Suppressor macrophage treated with lipopolysaccharide for 1 hour (primary cell): ENCODE results near the gene PLXNA2.

Experiments used
- DNase-seq, 3 donors: peaks; one replicate each; pipeline ENCODE4 v3.0.0-alpha.2; 2020 to 2022

Gene PLXNA2

GRCh38 chr1:208175508-208175895 lies 68.7 kb downstream of the PLXNA2 start:
- DNase-seq, result no peak

GRCh38 chr1:208174731-208175507 lies 69.3 kb downstream of the PLXNA2 start:
- DNase-seq, result no peak

GRCh38 chr1:208174200-208174599 lies 70.0 kb downstream of the PLXNA2 start:
- DNase-seq, result no peak

DNA sequence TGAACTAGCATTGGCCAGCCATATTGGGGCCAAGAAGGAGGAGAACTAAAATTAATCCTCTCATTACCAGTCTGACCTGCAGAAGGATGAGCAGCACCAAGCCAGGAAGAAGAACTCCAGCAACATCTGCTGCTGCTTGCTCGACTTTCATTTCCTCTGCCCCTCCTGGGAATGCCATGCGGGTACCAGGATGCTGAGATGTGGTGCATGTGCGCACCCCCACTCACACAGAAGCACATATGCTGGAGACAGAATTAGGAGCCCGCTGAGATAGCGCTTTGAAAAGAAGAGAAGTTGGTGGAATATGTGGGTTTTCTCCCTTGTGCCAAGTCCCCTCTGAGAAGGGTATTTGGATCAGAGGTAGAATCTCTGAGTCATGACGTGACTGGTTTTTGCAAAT lies 70.4 kb downstream of the PLXNA2 start:
- DNase-seq, result no peak

DNA sequence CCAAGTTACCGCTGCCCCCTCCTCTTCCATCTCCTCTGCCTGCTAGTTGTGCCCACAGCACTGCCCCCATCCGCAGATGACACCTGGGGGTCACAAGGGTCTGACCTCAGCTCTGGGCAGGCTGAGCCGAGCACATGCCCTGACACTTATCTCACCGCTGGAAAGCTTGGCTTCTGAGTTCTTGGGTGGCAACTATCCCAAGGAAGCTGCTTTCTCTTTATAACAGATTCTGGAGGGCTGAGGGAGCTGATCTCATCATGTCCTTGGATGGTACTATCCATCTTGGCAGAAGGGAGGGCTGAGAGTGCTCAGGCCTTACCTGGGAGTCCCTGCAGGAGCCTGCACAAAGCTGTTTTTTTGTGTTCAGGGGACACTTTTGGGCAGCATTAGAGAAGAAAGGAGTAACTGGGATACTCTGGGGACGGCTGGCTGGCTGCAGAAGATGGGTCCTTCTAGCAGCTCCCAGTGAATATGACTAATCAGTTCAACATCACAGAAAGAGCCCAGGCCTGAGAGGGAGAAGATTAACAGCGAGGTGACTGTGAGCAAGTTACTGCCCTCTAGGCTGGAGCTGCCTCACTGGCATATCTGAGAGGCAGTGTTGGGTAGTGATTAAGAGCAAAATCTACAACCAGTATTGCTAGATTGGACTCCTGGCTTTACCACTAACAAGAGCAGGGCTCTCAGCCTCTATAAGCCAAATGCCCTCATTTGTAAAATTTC lies 71.6 kb downstream of the PLXNA2 start:
- no peak for DNase-seq

GRCh38 chr1:208171616-208172422 lies 72.4 kb downstream of the PLXNA2 start:
- no peak for DNase-seq

GRCh38 chr1:208170252-208170651 lies 73.9 kb downstream of the PLXNA2 start:
- no peak for DNase-seq

GRCh38 chr1:208169081-208169879 lies 74.9 kb downstream of the PLXNA2 start:
- no peak for DNase-seq

- DNase-seq, result no peak
Observed at GRCh38 chr1:208167261-208167869, 76.8 kb downstream of the PLXNA2 start.

DNA sequence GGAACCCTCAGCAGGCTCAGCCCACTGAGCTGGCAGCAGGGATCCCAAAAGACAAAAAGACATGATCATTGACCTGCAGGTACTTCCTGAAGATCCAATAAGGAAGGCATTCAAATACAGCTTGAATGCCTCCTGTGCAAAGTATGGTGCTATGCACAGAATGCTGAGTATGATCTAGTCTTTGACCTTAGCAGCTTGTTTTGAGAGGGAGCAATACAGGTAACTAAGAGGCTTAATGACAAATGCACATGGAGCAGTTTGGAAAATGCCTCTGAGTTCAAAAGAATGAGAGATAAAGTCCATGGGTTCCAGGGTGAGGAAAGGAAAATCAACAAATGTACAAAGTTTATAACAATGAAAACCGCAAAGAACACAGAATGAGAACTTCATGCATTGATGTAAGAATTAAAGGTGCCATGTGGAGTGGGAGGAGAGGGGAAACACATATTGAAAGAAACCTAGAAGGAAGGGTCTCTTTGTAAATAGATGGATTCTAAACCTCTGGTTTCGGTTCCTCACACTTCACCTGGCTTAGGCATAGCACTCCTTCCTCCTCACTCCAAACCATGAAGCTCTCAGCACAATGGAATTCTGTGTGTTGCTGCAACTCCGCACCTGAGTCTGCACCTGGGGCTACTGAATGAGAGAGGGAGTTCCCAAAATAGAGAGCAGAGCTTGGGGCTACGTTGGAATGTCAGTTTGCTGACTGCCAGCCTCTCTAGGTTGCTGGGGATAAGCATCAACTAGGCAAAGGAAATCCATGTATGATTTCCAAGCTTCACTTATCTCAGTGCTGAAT lies 77.6 kb downstream of the PLXNA2 start:
- DNase-seq, result no peak

GRCh38 chr1:208165659-208166058 lies 78.5 kb downstream of the PLXNA2 start:
- DNase-seq, result no peak

- peak in 1 of 3 donors; percentile 70 for DNase-seq
Observed at GRCh38 chr1:208164609-208165008, 79.6 kb downstream of the PLXNA2 start.

DNA sequence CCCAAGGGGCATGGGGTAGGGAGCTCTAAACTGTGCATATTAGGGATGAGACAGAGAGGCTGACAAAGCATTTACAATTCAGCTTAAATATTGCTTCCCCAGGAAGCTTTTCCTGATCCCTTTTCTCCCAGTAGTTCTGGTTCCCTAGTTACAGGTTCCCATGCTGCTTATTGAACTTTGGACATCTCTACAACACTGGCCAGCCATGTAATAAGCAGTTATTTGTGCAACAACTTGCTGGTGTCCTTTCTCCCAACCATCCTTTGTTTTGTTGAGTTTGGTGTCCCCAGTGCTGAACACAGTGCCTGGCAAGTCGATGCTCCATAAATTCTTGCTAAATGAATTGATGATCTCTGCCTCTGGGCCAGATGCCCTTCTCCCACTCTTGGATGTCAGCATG lies 80.6 kb downstream of the PLXNA2 start:
- DNase-seq, result no peak

- no peak for DNase-seq
Observed at GRCh38 chr1:208162903-208163302, 81.3 kb downstream of the PLXNA2 start.

GRCh38 chr1:208161656-208162375 lies 82.4 kb downstream of the PLXNA2 start:
- no peak for DNase-seq

DNA sequence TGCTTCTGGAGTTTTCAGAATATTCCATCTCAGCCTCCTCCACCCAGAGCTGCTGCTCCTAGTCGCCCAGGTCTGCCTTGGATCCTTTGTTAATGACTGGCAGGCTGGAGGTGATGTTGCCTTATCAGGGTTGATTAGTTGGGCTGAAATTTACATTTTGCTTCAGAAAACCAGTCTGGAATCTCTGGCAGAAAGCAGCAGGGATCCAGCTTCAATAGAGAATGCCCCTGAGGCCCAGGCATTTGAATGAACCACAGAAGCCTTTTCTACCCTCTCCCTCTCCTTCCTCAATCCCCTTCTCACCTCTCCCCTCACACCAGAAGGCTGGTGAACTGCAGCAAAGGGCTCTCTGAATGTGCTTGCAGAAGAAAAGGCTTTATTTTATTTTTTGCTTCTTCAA lies 83.2 kb downstream of the PLXNA2 start:
- no peak for DNase-seq

DNA sequence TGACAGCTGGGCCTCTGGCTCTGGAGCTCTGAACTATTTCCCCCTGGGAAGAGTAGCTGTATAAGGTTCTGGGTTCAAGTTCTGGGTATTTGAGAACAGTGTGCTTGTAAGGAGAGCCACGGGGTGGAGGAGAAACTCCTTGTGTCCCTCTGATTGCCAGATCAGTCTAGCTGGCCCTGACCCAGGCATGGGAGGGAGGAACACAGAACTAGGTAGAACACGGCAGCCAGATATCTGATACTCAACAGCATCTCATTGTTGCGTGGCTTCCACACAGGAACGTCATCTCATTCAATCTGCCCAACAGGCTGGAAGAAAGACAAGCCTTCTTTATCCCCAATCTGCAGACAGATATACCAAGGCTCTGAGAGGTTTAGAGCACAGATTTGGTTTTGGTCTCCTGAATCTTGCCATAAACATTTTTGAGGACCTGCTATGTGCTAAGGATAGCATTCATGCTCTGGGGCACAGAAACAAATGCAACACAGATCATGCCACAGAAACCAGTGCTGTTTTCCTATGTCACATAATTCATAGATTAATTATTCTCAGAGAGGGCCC lies 83.8 kb downstream of the PLXNA2 start:
- no peak for DNase-seq

DNA sequence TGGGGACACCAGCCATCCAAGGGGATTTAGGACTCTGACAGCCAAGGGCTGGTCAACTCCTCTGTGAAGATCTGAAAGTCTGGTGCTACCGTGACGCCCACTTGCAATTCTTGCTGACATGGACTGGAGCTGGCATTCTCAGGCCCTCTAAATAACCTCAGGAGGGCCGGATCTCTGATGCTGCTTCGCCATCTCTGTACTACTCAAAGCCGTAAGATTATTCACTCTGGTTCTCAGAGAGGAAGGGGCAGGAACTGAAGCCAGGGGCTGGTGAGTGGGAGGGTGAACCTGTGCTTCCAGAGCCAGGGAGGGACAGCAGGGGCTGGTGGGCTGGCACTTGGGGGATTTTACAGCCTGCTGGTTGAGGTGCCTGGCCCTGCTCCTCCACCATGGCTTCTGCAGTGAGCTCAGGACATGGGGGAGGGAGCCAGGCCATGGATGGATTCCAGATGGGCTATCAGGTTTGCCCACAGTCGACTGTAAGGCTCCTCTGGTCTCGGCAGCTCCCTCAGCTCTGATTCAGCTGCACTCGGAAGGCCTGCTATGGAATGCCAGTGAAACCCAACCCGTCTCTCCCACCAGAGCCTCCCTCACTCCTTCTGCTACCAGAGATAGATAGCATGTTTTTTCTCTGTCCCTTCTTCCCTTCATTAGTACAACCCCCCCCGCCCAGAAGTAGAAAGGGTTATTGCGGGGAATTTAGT lies 84.5 kb downstream of the PLXNA2 start:
- DNase-seq, result no peak
